A204.1 (cell line): ENCODE measurements around the gene DHRS9.
"Not testable (repeated sequence)": the region's sequence is repeated elsewhere in the genome, so short reads cannot be mapped to it uniquely, and the experiment has no call there.

Source experiments
- FAIRE-seq: peaks from 2 replicates; lab custom pipeline; 2012; peaks lifted over from hg19 to GRCh38; lab: Jason Lieb, UNC

The DHRS9 gene

DNA sequence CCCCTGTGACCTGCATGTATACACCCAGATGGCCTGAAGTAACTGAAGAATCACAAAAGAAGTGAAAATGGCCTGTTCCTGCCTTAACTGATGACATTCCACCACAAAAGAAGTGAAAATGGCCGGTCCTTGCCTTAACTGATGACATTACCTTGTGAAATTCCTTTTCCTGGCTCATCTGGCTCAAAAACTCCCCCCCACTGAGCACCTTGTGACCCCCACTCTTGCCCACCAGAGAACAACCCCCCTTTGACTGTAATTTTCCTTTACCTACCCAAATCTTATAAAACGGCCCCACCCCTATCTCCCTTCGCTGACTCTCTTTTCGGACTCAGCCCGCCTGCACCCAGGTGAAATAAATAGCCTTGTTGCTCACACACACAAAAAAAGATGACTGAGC is 67.1 kb downstream of the DHRS9 start:
- not testable (repeated sequence) for FAIRE-seq

- FAIRE-seq, result no peak
Observed at GRCh38 chr2:169136885-169137534, 67.6 kb downstream of the DHRS9 start.

DNA sequence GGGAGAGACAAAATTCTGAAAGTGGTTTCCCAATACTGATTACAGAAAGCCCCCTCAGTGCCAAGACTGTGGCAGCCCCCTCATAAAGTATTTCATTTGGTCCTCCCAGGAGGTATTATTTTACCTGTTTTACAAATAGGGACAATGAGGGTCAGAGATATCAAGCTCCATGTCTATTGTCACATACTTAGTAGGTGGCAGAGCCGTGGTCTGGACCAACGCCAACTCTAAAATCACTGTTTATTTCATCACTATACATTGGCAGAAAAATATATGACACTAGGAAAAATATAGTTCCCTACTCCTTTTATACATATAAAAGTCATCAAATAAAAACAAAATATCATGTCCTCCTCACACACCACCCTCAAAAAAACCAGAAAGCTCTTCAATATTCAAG is 68.6 kb downstream of the DHRS9 start:
- FAIRE-seq, result no peak

GRCh38 chr2:169139145-169139544 is 69.8 kb downstream of the DHRS9 start:
- FAIRE-seq, result no peak

DNA sequence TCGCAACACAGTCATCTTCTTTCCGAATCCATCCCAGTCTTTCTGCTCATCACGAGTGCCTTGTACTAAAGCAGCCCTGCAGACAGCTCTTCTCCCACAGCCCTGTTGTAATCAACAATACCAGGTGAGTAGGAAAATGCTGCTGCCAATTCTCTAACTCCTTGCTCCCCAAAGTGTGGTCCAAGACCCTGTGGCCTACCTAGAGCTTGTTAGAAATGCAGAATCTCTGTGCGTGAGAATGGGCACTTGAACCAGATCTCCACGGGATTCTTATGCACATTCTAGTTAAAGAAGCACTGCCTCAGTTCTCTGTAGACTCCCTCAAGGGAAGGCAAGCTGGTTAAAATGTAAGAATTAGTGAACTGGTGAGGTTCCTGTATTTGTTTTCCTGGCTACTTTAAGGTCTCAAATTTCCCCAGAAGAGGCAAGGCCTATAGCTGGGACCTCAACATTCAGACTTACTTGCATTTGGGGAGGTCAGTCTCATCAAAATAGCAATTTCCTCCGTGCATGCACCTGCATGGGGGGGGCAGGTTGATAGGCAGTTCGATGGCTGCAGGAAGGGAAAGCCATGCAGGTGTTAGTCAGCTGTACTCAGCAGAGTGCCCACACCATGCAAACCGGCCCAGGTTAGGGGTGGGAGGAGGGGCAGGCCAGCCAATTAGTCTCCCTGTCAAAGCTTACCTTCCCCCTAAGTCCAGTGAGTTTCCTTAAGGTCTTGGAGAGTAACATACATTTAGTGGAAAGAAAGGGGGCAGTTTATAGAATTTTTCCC is 70.8 kb downstream of the DHRS9 start:
- FAIRE-seq, result no peak

DNA sequence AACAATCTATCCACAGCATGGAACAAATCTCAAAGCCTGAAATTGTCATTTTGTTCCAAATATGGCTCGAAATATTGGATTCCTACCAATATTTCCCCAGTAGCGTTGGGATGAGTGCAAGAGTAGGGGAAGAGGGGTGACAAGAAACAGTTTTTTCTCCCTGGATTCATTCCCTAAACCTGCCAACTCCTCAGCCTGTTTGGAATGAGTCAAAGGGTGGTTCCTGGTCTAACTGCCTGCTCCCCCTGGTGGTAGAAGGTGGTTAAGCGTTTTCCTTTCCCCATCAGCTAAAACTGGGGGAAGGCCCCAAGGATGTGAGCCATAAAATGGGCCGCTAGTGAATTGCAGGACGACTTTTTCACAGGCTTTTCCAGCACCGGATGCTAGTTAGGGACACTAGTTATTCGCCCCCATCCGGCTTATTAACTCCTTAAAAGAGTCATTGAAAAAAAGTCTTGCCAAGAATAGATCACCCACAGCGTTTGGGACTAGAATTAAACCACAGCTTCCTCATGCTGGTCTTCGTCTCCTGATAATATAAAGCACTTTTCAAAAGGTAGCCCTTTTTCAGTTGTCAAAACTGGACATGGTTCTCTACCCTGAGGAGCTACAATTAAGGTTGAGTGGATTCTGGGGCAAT is 72.5 kb downstream of the DHRS9 start:
- no peak for FAIRE-seq

DNA sequence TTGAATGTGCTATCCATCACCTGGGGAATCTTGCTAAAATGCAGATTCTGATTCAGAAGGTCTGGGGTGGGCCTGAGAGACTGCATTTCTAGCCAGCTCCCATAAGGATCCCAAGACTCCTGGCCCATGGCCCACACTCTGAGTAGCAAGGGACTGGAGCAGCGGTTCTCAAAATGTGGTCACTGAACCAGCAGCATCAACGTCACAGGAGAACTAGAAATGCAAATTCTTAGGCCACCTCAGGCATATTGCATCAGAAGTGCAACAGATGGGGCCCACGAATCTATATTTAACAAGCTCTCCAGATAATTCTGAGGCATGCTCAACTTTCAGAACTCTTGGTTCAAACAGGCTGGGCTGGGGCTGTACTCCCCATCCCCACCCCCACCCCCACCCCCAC is 74.6 kb downstream of the DHRS9 start:
- FAIRE-seq, result no peak
